ENCODE data around the gene MED12L.

DNA sequence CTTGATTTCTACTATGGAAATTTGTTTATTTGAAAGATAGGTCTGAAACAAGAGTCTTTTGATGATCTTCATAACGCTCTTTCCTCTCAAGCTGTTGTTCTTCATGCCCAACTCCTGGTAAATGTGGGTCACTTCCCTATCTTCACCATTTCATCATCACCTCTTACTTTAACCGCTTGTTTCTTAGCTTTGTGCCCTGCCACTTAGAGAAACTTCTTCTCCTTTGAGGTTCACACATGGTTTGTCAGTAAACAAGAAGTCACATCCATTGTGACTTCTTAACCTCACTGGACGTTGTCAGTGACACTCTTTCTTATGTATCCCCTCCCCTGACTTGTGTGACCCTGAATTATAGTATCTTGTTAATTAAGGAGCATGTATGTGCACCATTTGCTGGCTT, 260.8 kb downstream of the MED12L start:
- TF ChIP-seq, protein P1, sequence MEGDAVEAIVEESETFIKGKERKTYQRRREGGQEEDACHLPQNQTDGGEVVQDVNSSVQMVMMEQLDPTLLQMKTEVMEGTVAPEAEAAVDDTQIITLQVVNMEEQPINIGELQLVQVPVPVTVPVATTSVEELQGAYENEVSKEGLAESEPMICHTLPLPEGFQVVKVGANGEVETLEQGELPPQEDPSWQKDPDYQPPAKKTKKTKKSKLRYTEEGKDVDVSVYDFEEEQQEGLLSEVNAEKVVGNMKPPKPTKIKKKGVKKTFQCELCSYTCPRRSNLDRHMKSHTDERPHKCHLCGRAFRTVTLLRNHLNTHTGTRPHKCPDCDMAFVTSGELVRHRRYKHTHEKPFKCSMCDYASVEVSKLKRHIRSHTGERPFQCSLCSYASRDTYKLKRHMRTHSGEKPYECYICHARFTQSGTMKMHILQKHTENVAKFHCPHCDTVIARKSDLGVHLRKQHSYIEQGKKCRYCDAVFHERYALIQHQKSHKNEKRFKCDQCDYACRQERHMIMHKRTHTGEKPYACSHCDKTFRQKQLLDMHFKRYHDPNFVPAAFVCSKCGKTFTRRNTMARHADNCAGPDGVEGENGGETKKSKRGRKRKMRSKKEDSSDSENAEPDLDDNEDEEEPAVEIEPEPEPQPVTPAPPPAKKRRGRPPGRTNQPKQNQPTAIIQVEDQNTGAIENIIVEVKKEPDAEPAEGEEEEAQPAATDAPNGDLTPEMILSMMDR (conservative IDR thresholded peaks at IDR 0.05; ENCODE audit: low read length): no peak
- no peak for TF ChIP-seq EZH2phosphoT487 (IDR thresholded peaks at IDR 0.05; ENCODE audit: borderline replicate concordance, low read depth, low read length)

Data from OCI-LY7 (cell line).